HepG2 (cell line): ENCODE measurements around the gene ZNF74. TPM values are rescaled to one million over a fixed set of nuclear protein-coding genes. Genes with fewer than 3 reads are reported as not detected.

Source experiments
- KLF6 ChIP-seq: IDR thresholded peaks from 2 replicates; pipeline ENCODE4 v1.8.0; 2016; ENCODE audit warnings: missing biosample characterization, missing genetic modification reagents
- MIXL1 ChIP-seq: IDR thresholded peaks from 2 replicates; pipeline ENCODE4 v1.6.1; 2016
- NFAT5 ChIP-seq: sonication (generic); formaldehyde crosslinking; IDR thresholded peaks from 2 replicates; pipeline ENCODE4 v1.4.0; 2020; ENCODE audit warnings: missing genetic modification reagents
- PHF20 ChIP-seq: sonication (generic); formaldehyde crosslinking; IDR thresholded peaks from 2 replicates; pipeline ENCODE4 v1.5.0; 2020; ENCODE audit warnings: mild to moderate bottlenecking, missing genetic modification reagents
- SALL2 ChIP-seq: sonication (generic); formaldehyde crosslinking; IDR thresholded peaks from 2 replicates; pipeline ENCODE4 v1.8.1; 2023; ENCODE audit warnings: mild to moderate bottlenecking, missing genetic modification reagents, inconsistent platforms
- SNAI1 ChIP-seq: sonication (generic); formaldehyde crosslinking; IDR thresholded peaks from 2 replicates; pipeline ENCODE4 v1.5.0; 2020; ENCODE audit warnings: mild to moderate bottlenecking, missing genetic modification reagents, borderline replicate concordance
- ZGPAT ChIP-seq: IDR thresholded peaks from 2 replicates; pipeline ENCODE4 v1.6.1; 2016; ENCODE audit warnings: mild to moderate bottlenecking
- ZNF7 ChIP-seq: IDR thresholded peaks from 2 replicates; pipeline ENCODE4 v1.6.1; 2016; ENCODE audit warnings: missing biosample characterization, missing genetic modification reagents
- polyA plus RNA-seq, 8 experiments: library from polyadenylated mRNA; depleted of rRNA in 3 of 8; stranded (reverse) in 7 of 8; unstranded in 1 of 8; fragments of >200 nt; fragmentation: Illumina TruSeq in 4 of 8; extraction: Trizol in 4 of 8; gene quantifications; 2 replicates each; pipeline versions ENCODE4 v1.2.1 to v1.2.3, GENCODE V29; 2011 to 2016; ENCODE audit warnings: low read depth in 4 of 8, missing spikeins in 1 of 8, mixed read lengths in 1 of 8; ENCODE audit not compliant: insufficient read depth in 1 of 8
- total RNA-seq, 5 experiments: library from RNA; depleted of rRNA; stranded (reverse); fragments of >200 nt; fragmentation: Illumina TruSeq; extraction: Trizol; gene quantifications; 2 replicates each; pipeline ENCODE4 v1.2.3, GENCODE V29; 2016; ENCODE audit warnings: low read depth in 1 of 5
- TF ChIP-seq, protein P1 (sequence below): sonication (generic); formaldehyde crosslinking; IDR thresholded peaks from 2 replicates; pipeline ENCODE4 v1.4.0; 2020; ENCODE audit warnings: mild to moderate bottlenecking, missing genetic modification reagents
- TF ChIP-seq, protein P2 (sequence below): sonication (generic); formaldehyde crosslinking; IDR thresholded peaks from 2 replicates; pipeline ENCODE4 v1.4.0; 2020; ENCODE audit warnings: missing genetic modification reagents

The ZNF74 gene
- total and polyA plus RNA-seq, 2 of the 13 experiments (the other 11 are each of a cell fraction or from before 2014, with no cell fraction given), result 6.3 to 9.1 TPM

- no peak; the same call in 1 of the 2 replicates for TF ChIP-seq ZGPAT (CRISPR knock-in tag)
- no peak for TF ChIP-seq MIXL1 (CRISPR knock-in tag)
- no peak for TF ChIP-seq PHF20 (CRISPR knock-in tag)
- no peak for TF ChIP-seq KLF6 (CRISPR knock-in tag)
- TF ChIP-seq ZNF7, result no peak
- TF ChIP-seq, protein P1, sequence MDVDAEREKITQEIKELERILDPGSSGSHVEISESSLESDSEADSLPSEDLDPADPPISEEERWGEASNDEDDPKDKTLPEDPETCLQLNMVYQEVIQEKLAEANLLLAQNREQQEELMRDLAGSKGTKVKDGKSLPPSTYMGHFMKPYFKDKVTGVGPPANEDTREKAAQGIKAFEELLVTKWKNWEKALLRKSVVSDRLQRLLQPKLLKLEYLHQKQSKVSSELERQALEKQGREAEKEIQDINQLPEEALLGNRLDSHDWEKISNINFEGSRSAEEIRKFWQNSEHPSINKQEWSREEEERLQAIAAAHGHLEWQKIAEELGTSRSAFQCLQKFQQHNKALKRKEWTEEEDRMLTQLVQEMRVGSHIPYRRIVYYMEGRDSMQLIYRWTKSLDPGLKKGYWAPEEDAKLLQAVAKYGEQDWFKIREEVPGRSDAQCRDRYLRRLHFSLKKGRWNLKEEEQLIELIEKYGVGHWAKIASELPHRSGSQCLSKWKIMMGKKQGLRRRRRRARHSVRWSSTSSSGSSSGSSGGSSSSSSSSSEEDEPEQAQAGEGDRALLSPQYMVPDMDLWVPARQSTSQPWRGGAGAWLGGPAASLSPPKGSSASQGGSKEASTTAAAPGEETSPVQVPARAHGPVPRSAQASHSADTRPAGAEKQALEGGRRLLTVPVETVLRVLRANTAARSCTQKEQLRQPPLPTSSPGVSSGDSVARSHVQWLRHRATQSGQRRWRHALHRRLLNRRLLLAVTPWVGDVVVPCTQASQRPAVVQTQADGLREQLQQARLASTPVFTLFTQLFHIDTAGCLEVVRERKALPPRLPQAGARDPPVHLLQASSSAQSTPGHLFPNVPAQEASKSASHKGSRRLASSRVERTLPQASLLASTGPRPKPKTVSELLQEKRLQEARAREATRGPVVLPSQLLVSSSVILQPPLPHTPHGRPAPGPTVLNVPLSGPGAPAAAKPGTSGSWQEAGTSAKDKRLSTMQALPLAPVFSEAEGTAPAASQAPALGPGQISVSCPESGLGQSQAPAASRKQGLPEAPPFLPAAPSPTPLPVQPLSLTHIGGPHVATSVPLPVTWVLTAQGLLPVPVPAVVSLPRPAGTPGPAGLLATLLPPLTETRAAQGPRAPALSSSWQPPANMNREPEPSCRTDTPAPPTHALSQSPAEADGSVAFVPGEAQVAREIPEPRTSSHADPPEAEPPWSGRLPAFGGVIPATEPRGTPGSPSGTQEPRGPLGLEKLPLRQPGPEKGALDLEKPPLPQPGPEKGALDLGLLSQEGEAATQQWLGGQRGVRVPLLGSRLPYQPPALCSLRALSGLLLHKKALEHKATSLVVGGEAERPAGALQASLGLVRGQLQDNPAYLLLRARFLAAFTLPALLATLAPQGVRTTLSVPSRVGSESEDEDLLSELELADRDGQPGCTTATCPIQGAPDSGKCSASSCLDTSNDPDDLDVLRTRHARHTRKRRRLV (CRISPR knock-in tag), result no peak
- no peak for TF ChIP-seq NFAT5 (CRISPR knock-in tag)
- TF ChIP-seq, protein P2, sequence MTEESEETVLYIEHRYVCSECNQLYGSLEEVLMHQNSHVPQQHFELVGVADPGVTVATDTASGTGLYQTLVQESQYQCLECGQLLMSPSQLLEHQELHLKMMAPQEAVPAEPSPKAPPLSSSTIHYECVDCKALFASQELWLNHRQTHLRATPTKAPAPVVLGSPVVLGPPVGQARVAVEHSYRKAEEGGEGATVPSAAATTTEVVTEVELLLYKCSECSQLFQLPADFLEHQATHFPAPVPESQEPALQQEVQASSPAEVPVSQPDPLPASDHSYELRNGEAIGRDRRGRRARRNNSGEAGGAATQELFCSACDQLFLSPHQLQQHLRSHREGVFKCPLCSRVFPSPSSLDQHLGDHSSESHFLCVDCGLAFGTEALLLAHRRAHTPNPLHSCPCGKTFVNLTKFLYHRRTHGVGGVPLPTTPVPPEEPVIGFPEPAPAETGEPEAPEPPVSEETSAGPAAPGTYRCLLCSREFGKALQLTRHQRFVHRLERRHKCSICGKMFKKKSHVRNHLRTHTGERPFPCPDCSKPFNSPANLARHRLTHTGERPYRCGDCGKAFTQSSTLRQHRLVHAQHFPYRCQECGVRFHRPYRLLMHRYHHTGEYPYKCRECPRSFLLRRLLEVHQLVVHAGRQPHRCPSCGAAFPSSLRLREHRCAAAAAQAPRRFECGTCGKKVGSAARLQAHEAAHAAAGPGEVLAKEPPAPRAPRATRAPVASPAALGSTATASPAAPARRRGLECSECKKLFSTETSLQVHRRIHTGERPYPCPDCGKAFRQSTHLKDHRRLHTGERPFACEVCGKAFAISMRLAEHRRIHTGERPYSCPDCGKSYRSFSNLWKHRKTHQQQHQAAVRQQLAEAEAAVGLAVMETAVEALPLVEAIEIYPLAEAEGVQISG, result 0 out of 2 replicates have a peak, but pooled peaks have one; percentile 7
- no peak for TF ChIP-seq SNAI1 (CRISPR knock-in tag)
- no peak for TF ChIP-seq SALL2 (CRISPR knock-in tag)
Observed at GRCh38 chr22:20436768-20437612, 43.0 kb downstream of the ZNF74 start (continued).
